Upper lobe of right lung (tissue), 1 donor: ENCODE measurements around the gene FHIT. TPM values are rescaled to one million over a fixed set of nuclear protein-coding genes. Genes with fewer than 3 reads are reported as not detected.

Source experiments
- ATAC-seq: fragments of 200-7000 bp; cut with Tn5 transposase; one replicate; pipeline ENCODE4 v1.9.1; 2020; ENCODE audit warnings: mild to moderate bottlenecking, moderate library complexity
- DNase-seq: peaks from one replicate; pipeline ENCODE4 v3.0.0-alpha.2; 2020
- H3K27ac ChIP-seq: fragments of 200-600 bp; one replicate; pipeline ENCODE4 v1.8.0; 2022
- H3K27me3 ChIP-seq: fragments of 200-600 bp; one replicate; pipeline ENCODE4 v1.8.0; 2022; ENCODE audit warnings: mild to moderate bottlenecking
- H3K36me3 ChIP-seq: fragments of 200-600 bp; one replicate; pipeline ENCODE4 v1.8.0; 2022
- H3K4me1 ChIP-seq: fragments of 200-600 bp; one replicate; pipeline ENCODE4 v1.8.0; 2022
- H3K4me3 ChIP-seq: fragments of 200-600 bp; one replicate; pipeline ENCODE4 v1.8.0; 2022; ENCODE audit warnings: mild to moderate bottlenecking
- H3K9me3 ChIP-seq: fragments of 200-600 bp; one replicate; pipeline ENCODE4 v1.8.0; 2022
- CTCF ChIP-seq: fragments of 200-600 bp; IDR thresholded peaks from one replicate; pipeline ENCODE4 v1.8.0; 2022; ENCODE audit warnings: antibody characterized with exemption
- intact Hi-C: fragments of 100-400 bp; cut with DNase I; formaldehyde crosslinking; loops from one replicate; pipeline ENCODE4 v1.11.0; 2022
- total RNA-seq: library from RNA; stranded (reverse); fragmentation: NEBNext Ultra II Directional; extraction: Animal tissue kit (Norgen Biotek cat#: 25700); gene quantifications from one replicate; pipeline ENCODE4 v1.2.1, GENCODE V29; 2021
- donor health status: DM: no; HTN: yes; CAD: no; lungs with severe emphysema.

The FHIT gene
- total RNA-seq, 1 donor from 2014 or later: 9.6 TPM

- H3K36me3 ChIP-seq: no peaks in the 10 kb centered on the region
- ATAC-seq (no peak), DNase-seq (no peak)
- no peak for TF ChIP-seq CTCF
- H3K27me3 ChIP-seq: no peaks in the 10 kb centered on the region
- intact Hi-C loops: no loop called here
- H3K27ac ChIP-seq: no peak overlapping the region
- H3K4me3 ChIP-seq: no peak overlapping the region
- no peaks in the 10 kb centered on the region for H3K4me1 ChIP-seq
- H3K9me3 ChIP-seq: no peaks in the 10 kb centered on the region
These were observed 78.6 kb downstream of the FHIT start for GRCh38 chr3:61172684-61173083.

GRCh38 chr3:61172203-61172602, 79.0 kb downstream of the FHIT start:
- Histone ChIP-seq H3K27me3 (no peaks in the 10 kb centered on the region), H3K4me3 (no peak overlapping the region), H3K36me3 (no peaks in the 10 kb centered on the region), H3K9me3 (no peaks in the 10 kb centered on the region), H3K4me1 (no peaks in the 10 kb centered on the region), H3K27ac (no peak overlapping the region)
- DNase-seq: no peak
- intact Hi-C loops: no loop called here
- no peak for TF ChIP-seq CTCF
- no peak for ATAC-seq

- intact Hi-C loops: no loop called here
- TF ChIP-seq CTCF: no peak
- no peak overlapping the region for H3K4me3 ChIP-seq
- DNase-seq: no peak
- H3K36me3 ChIP-seq: no peaks in the 10 kb centered on the region
- no peaks in the 10 kb centered on the region for H3K9me3 ChIP-seq
- H3K27me3 ChIP-seq: no peaks in the 10 kb centered on the region
- H3K27ac ChIP-seq: no peak overlapping the region
- no peak for ATAC-seq
- H3K4me1 ChIP-seq: no peaks in the 10 kb centered on the region
These were observed 81.5 kb downstream of the FHIT start for GRCh38 chr3:61169621-61170251.

GRCh38 chr3:61168286-61168685, 83.0 kb downstream of the FHIT start:
- Histone ChIP-seq H3K27ac (no peak overlapping the region), H3K36me3 (no peaks in the 10 kb centered on the region), H3K9me3 (no peaks in the 10 kb centered on the region), H3K4me3 (no peak overlapping the region), H3K27me3 (no peaks in the 10 kb centered on the region), H3K4me1 (no peaks in the 10 kb centered on the region)
- no peak for TF ChIP-seq CTCF
- no peak for DNase-seq
- ATAC-seq: no peak
- intact Hi-C loops: no loop called here

- Histone ChIP-seq H3K36me3 (no peaks in the 10 kb centered on the region), H3K4me1 (no peaks in the 10 kb centered on the region), H3K4me3 (no peak overlapping the region), H3K27me3 (no peaks in the 10 kb centered on the region), H3K27ac (no peak overlapping the region), H3K9me3 (no peaks in the 10 kb centered on the region)
- no peak for DNase-seq
- ATAC-seq: no peak
- TF ChIP-seq CTCF: no peak
- intact Hi-C loops: no loop called here
These were observed 88.3 kb downstream of the FHIT start for GRCh38 chr3:61162965-61163364.

GRCh38 chr3:61158667-61159066, 92.6 kb downstream of the FHIT start:
- Histone ChIP-seq H3K36me3 (no peaks in the 10 kb centered on the region), H3K27ac (no peak overlapping the region)
- no peak for TF ChIP-seq CTCF

More at GRCh38 chr3:61158667-61159066, 92.6 kb downstream of the FHIT start:
- H3K4me1 ChIP-seq: no peaks in the 10 kb centered on the region
- no peaks in the 10 kb centered on the region for H3K27me3 ChIP-seq
- H3K9me3 ChIP-seq: no peaks in the 10 kb centered on the region
- no peak overlapping the region for H3K4me3 ChIP-seq
- no peak for DNase-seq
- intact Hi-C loops: no loop called here
- ATAC-seq: no peak
